ENCODE results near the gene USH2A.

USH2A gene

DNA sequence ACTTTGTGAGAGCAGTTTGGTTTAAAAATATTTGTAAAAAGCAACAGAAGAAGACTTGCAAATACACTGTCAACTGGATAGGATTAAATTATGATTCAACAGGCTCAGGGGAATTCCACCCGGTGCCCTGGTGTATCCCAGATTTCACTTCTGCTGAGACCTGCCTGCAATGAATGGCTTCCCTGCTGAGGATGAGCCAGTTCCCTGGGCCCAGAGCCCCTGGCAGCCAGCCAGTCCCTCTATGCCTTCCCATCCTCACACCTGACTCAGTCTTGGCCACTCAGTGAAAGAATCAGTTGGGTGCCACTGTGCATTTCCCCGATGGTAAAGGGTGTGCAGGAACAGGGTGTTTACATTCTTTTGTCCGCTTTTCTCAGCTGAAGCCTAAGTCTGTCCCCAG is 791.8 kb downstream of the USH2A start:
- CTCF ChIA-PET, result no interaction called here
- H3K27ac ChIP-seq, result no peak overlapping the region
- TF ChIP-seq, protein P1, sequence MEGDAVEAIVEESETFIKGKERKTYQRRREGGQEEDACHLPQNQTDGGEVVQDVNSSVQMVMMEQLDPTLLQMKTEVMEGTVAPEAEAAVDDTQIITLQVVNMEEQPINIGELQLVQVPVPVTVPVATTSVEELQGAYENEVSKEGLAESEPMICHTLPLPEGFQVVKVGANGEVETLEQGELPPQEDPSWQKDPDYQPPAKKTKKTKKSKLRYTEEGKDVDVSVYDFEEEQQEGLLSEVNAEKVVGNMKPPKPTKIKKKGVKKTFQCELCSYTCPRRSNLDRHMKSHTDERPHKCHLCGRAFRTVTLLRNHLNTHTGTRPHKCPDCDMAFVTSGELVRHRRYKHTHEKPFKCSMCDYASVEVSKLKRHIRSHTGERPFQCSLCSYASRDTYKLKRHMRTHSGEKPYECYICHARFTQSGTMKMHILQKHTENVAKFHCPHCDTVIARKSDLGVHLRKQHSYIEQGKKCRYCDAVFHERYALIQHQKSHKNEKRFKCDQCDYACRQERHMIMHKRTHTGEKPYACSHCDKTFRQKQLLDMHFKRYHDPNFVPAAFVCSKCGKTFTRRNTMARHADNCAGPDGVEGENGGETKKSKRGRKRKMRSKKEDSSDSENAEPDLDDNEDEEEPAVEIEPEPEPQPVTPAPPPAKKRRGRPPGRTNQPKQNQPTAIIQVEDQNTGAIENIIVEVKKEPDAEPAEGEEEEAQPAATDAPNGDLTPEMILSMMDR (conservative IDR thresholded peaks at IDR 0.05; ENCODE audit: low read depth), result no peak
- peak; percentile 53 for DNase-seq (ENCODE audit: low spot score)
- POLR2A ChIA-PET (ENCODE audit: low non-redundant PET), result no interaction called here

DNA sequence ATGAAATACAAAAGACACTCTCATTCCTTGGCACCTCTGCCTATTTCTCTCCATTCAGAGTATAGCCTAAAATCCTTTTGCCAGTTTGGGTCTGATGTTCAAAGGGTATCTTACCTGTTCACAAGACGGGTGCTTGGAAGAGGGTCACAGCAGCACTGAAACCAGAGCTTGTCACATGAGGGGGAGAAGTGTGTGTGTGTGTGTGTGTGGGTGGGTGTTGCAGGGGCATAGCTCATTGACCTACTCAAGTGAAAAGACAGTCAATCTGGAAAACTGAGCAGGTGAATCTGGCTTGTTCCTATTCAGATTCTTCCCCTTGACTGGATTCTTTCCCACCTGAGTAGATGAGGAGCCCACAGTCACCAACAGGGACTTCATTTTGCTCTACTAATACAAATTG is 792.2 kb downstream of the USH2A start:
- no peak overlapping the region for H3K27ac ChIP-seq
- DNase-seq (ENCODE audit: low spot score), result no peak
- CTCF ChIA-PET, result no interaction called here
- TF ChIP-seq, protein P1 (conservative IDR thresholded peaks at IDR 0.05; ENCODE audit: low read depth), result no peak
- POLR2A ChIA-PET (ENCODE audit: low non-redundant PET), result interaction anchor here (0.6 kb wide), 2 partner anchors 64 to 478 kb away, joined by 3 to 4 read pairs; partner anchors contain the start of gene KCTD3

- POLR2A ChIA-PET (ENCODE audit: low non-redundant PET), result no interaction called here
- CTCF ChIA-PET, result no interaction called here
- no peak overlapping the region for H3K27ac ChIP-seq
- TF ChIP-seq, protein P1 (conservative IDR thresholded peaks at IDR 0.05; ENCODE audit: low read depth), result no peak
- no peak for DNase-seq (ENCODE audit: low spot score)
Observed at GRCh38 chr1:215625949-215626348, 797.3 kb downstream of the USH2A start.

DNA sequence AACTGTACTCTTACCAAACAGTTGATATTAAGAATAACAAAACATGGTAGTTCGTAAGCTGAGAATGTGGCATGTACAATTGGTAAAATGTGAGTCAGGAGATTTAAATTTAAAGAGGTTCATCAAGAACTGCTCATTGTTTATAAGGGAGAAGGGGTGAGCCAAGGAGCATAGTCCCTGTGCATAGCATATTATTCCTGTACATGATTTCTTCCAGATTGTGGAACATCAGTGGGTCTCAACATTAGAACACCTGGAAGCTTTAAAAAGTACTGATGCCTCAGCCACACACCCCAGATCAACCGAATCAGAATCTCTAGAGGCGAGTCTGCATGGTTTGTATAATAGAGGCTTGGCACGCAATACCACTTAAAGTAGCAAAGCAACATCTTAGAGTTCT is 800.1 kb downstream of the USH2A start:
- H3K27ac ChIP-seq, result no peak overlapping the region
- CTCF ChIA-PET, result no interaction called here
- POLR2A ChIA-PET (ENCODE audit: low non-redundant PET), result no interaction called here
- TF ChIP-seq, protein P1 (conservative IDR thresholded peaks at IDR 0.05; ENCODE audit: low read depth), result no peak
- DNase-seq (ENCODE audit: low spot score), result no peak

DNA sequence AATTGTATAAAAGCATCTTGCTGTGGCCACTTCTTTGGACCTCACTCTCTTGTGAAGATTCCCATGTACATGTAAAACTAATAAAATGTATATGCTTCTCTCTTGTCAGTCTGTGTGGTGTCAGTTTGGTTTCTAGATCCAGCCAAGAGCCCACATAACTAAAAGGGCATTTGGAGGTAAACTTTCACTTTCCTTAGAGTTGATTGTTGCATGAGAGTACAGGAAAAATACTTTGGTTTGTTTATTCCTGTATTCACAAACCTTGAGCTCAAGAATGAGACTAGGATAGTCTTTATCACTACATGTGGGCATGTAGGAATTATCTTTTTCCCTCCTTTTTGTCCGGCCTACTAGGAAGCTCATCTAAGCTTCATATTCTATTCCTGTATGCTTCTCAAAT is 805.3 kb downstream of the USH2A start:
- TF ChIP-seq, protein P1 (conservative IDR thresholded peaks at IDR 0.05; ENCODE audit: low read depth), result no peak
- no peak overlapping the region for H3K27ac ChIP-seq
- no peak for DNase-seq (ENCODE audit: low spot score)
- CTCF ChIA-PET, result no interaction called here
- POLR2A ChIA-PET (ENCODE audit: low non-redundant PET), result no interaction called here

DNA sequence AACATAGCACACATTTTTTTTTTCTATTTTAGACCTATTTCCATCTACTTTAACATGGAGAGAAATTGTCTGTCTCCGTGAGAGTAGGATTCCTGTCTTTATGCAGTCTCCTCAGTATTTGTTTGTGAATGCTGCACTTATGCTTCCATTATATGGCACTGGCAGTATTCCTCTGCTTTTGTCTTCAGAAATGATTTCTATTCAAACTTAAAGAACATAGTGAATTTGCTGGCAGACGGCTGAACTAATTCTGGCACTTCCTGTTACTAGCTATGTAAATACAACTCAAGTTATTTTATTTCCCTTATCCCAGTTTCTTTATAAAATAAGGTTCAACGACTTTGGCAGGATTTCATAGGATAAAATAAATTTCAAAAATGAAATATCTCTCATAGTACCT is 810.9 kb downstream of the USH2A start:
- CTCF ChIA-PET, result no interaction called here
- TF ChIP-seq, protein P1 (conservative IDR thresholded peaks at IDR 0.05; ENCODE audit: low read depth), result no peak
- DNase-seq (ENCODE audit: low spot score), result no peak
- POLR2A ChIA-PET (ENCODE audit: low non-redundant PET), result no interaction called here
- no peak overlapping the region for H3K27ac ChIP-seq

GRCh38 chr1:215608646-215609045 is 814.6 kb downstream of the USH2A start:
- POLR2A ChIA-PET (ENCODE audit: low non-redundant PET), result no interaction called here
- no peak overlapping the region for H3K27ac ChIP-seq
- no peak for DNase-seq (ENCODE audit: low spot score)
- CTCF ChIA-PET, result no interaction called here
- TF ChIP-seq, protein P1 (conservative IDR thresholded peaks at IDR 0.05; ENCODE audit: low read depth), result no peak

Data from RWPE1 (cell line).